GM23248 (cell line): Measurements from ENCODE around the gene CFAP100. TPM values are rescaled to one million over a fixed set of nuclear protein-coding genes. Genes with fewer than 3 reads are reported as not detected.

Source experiments
- DNase-seq: peaks from one replicate; pipeline ENCODE4 v3.0.0-alpha.2; 2015
- H2AFZ ChIP-seq: fragments of 200-600 bp; sonication (generic); 2 replicates; pipeline ENCODE4 v1.6.1; 2016; ENCODE audit warnings: antibody characterized with exemption
- H3F3A ChIP-seq: fragments of 200-600 bp; sonication (generic); 2 replicates; pipeline ENCODE4 v1.6.1; 2016; ENCODE audit warnings: mild to moderate bottlenecking, antibody characterized with exemption, mixed run types; ENCODE audit not compliant: insufficient read depth
- H3K27ac ChIP-seq: fragments of 200-600 bp; sonication (generic); 2 replicates; pipeline ENCODE4 v1.5.1; 2016; ENCODE audit warnings: mild to moderate bottlenecking
- H3K27me3 ChIP-seq: fragments of 200-600 bp; sonication (generic); replicated peaks from 2 replicates; pipeline ENCODE4 v1.6.1; 2016; ENCODE audit warnings: mild to moderate bottlenecking; ENCODE audit not compliant: insufficient read depth
- H3K36me3 ChIP-seq: fragments of 200-600 bp; sonication (generic); 2 replicates; pipeline ENCODE4 v1.6.1; 2016; ENCODE audit warnings: low read depth, mild to moderate bottlenecking
- H3K4me1 ChIP-seq: fragments of 200-600 bp; sonication (generic); 2 replicates; pipeline ENCODE4 v1.6.1; 2016; ENCODE audit warnings: mild to moderate bottlenecking; ENCODE audit not compliant: insufficient read depth
- H3K4me2 ChIP-seq: fragments of 200-600 bp; sonication (generic); one replicate; pipeline ENCODE4 v1.6.1; 2016; ENCODE audit warnings: mild to moderate bottlenecking; ENCODE audit not compliant: unreplicated experiment
- H3K4me3 ChIP-seq: fragments of 200-600 bp; sonication (generic); 2 replicates; pipeline ENCODE4 v1.5.1; 2016; ENCODE audit warnings: mild to moderate bottlenecking
- H3K79me2 ChIP-seq: fragments of 200-600 bp; sonication (generic); 2 replicates; pipeline ENCODE4 v1.6.1; 2016; ENCODE audit warnings: mild to moderate bottlenecking; ENCODE audit not compliant: insufficient read depth
- H3K9ac ChIP-seq: fragments of 200-600 bp; sonication (generic); 2 replicates; pipeline ENCODE4 v1.6.1; 2016; ENCODE audit warnings: mild to moderate bottlenecking
- H3K9me2 ChIP-seq: fragments of 200-600 bp; sonication (generic); 2 replicates; pipeline ENCODE4 v1.6.1; 2016; ENCODE audit warnings: mixed run types, mild to moderate bottlenecking, moderate library complexity; ENCODE audit not compliant: insufficient read depth
- H3K9me3 ChIP-seq: fragments of 200-600 bp; sonication (generic); one replicate; pipeline ENCODE4 v1.6.1; 2017; ENCODE audit warnings: low read depth
- H4K20me1 ChIP-seq: fragments of 200-600 bp; sonication (generic); 2 replicates; pipeline ENCODE4 v1.6.0; 2016; ENCODE audit not compliant: insufficient read depth
- EZH2 ChIP-seq: fragments of 200-600 bp; sonication (generic); IDR thresholded peaks from 2 replicates; pipeline ENCODE4 v1.6.1; 2018; ENCODE audit warnings: antibody characterized with exemption, mild to moderate bottlenecking; ENCODE audit not compliant: insufficient read depth, poor library complexity, severe bottlenecking
- EZH2phosphoT487 ChIP-seq: fragments of 200-600 bp; sonication (generic); IDR thresholded peaks from 2 replicates; pipeline ENCODE4 v1.6.1; 2018; ENCODE audit warnings: antibody characterized with exemption, moderate library complexity, mild to moderate bottlenecking, low read depth; ENCODE audit not compliant: insufficient read depth
- WGBS, 2 experiments: methylation state at CpG; one replicate each; pipeline ENCODE4 v1.1.6; 2015 to 2017; ENCODE audit warnings: low lambda C conversion rate in 2 of 2, low coverage in 1 of 2; ENCODE audit errors: missing lambda C conversion rate in 2 of 2; 5-methylcytosine and 5-hydroxymethylcytosine counted together
- in situ Hi-C: fragments of 300-500 bp; cut with MboI; formaldehyde crosslinking; loops from 2 replicates; pipeline ENCODE4 v1.15.0; 2020
- polyA plus RNA-seq: library from polyadenylated mRNA; unstranded; fragments of >200 nt; fragmentation: Nextera tagmentation; extraction: Ambion mirVana; gene quantifications from 2 replicates; pipeline ENCODE4 v1.2.1, GENCODE V29; 2016
- total RNA-seq: library from RNA; depleted of rRNA; stranded (reverse); fragments of >200 nt; shearing (Covaris generic); gene quantifications from 2 replicates; pipeline ENCODE4 v1.2.3, GENCODE V29; 2014

Gene CFAP100
- total and polyA plus RNA-seq, 2 experiments from 2014 or later: not detected

GRCh38 chr3:126472277-126473006 lies 77.7 kb downstream of the CFAP100 start:
- peak overlapping the region; percentile 62 for H3K4me2 ChIP-seq
- TF ChIP-seq EZH2phosphoT487: no peak
- in situ Hi-C loops: no loop called here
- peak overlapping the region; percentile 61 for H3K4me3 ChIP-seq
- no peaks in the 10 kb centered on the region for H3K9me2 ChIP-seq
- H3K9me3 ChIP-seq: no peaks in the 10 kb centered on the region
- peak overlapping the region; percentile 70 for H3K9ac ChIP-seq
- no peaks in the 10 kb centered on the region for H3K27me3 ChIP-seq
- peaks cover 73% of the 10 kb centered on the region for H3K79me2 ChIP-seq
- H2AFZ ChIP-seq: no peak overlapping the region
- peaks cover 24% of the 10 kb centered on the region for H3K36me3 ChIP-seq
- peak; percentile 98 for DNase-seq
- peak overlapping the region; percentile 86 for H3K27ac ChIP-seq
- peaks cover 16% of the 10 kb centered on the region for H4K20me1 ChIP-seq
- WGBS, 2 experiments: 14 to 19% methylated on average over 8 of the region's 8 CpGs
- peaks cover 28% of the 10 kb centered on the region for H3K4me1 ChIP-seq
- H3F3A ChIP-seq: peaks cover 24% of the 10 kb centered on the region

- peaks cover 62% of the 10 kb centered on the region for H3K79me2 ChIP-seq
- TF ChIP-seq EZH2 (no peak), EZH2phosphoT487 (no peak)
- H3K4me2 ChIP-seq: peak overlapping the region; percentile 89
- H3K9me2 ChIP-seq: no peaks in the 10 kb centered on the region
- H2AFZ ChIP-seq: no peak overlapping the region
- H3F3A ChIP-seq: peaks cover 27% of the 10 kb centered on the region
- no peak overlapping the region; the same call in 1 of the 2 replicates for H3K4me3 ChIP-seq
- in situ Hi-C loops: no loop called here
- no peak for DNase-seq
- H4K20me1 ChIP-seq: peaks cover 16% of the 10 kb centered on the region
- H3K36me3 ChIP-seq: peaks cover 20% of the 10 kb centered on the region
- no peaks in the 10 kb centered on the region for H3K9me3 ChIP-seq
- peak overlapping the region; percentile 52; the same call in 1 of the 2 replicates for H3K9ac ChIP-seq
- no peaks in the 10 kb centered on the region for H3K27me3 ChIP-seq
- WGBS, 2 experiments: 89 to 90% methylated on average over 10 to 14 of the region's 14 CpGs
- H3K4me1 ChIP-seq: peaks cover 28% of the 10 kb centered on the region
- H3K27ac ChIP-seq: peak overlapping the region; percentile 86; the same call in 1 of the 2 replicates
These were observed 78.8 kb downstream of the CFAP100 start for GRCh38 chr3:126473292-126474168.

GRCh38 chr3:126474498-126475412 lies 80.0 kb downstream of the CFAP100 start:
- H3F3A ChIP-seq: peaks cover 27% of the 10 kb centered on the region

More at GRCh38 chr3:126474498-126475412, 80.0 kb downstream of the CFAP100 start:
- peaks cover 16% of the 10 kb centered on the region for H4K20me1 ChIP-seq
- peaks cover 17% of the 10 kb centered on the region for H3K36me3 ChIP-seq
- no peaks in the 10 kb centered on the region for H3K27me3 ChIP-seq
- peak; percentile 72 for DNase-seq
- H3K4me2 ChIP-seq: peak overlapping the region; percentile 89
- no peaks in the 10 kb centered on the region for H3K9me2 ChIP-seq
- peaks cover 50% of the 10 kb centered on the region for H3K79me2 ChIP-seq
- H2AFZ ChIP-seq: no peak overlapping the region
- peak overlapping the region; percentile 71 for H3K27ac ChIP-seq
- H3K9me3 ChIP-seq: no peaks in the 10 kb centered on the region
- H3K4me3 ChIP-seq: peak overlapping the region; percentile 84
- 11 to 13% methylated on average over 68 to 71 of the region's 72 CpGs for WGBS, 2 experiments
- no peak for TF ChIP-seq EZH2phosphoT487
- TF ChIP-seq EZH2: no peak
- H3K9ac ChIP-seq: peak overlapping the region; percentile 85
- peaks cover 28% of the 10 kb centered on the region for H3K4me1 ChIP-seq
- in situ Hi-C loops: no loop called here
